NT2/D1 (cell line): ENCODE measurements around the gene ABTB2.

Source experiments
- YY1 ChIP-seq: IDR thresholded peaks from 2 replicates; pipeline ENCODE4 v1.6.1; 2011; ENCODE audit not compliant: insufficient read length, insufficient read depth
- ZNF274 ChIP-seq: IDR thresholded peaks from 2 replicates; pipeline ENCODE4 v1.6.1; 2011; ENCODE audit warnings: mild to moderate bottlenecking, low read depth, low read length

DNA sequence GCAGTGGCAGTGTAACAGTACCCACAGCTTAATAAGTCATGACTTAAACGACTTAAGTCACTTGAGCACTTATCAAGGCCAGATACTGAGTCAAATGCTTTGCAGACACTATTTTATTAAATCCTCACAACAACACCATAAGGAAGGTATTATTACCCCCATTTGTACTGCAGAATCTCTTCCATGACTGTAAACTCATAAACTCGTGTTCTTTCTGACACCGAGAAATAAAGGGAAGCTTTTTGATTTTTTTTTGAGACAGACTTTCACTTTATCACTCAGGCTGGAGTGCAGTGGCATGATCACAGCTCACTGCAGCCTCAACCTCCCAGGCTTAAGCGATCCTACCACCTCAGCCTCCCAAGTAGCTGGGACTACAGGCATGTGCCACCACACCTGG is 103.8 kb downstream of the ABTB2 start:
- TF ChIP-seq YY1: no peak
- no peak for TF ChIP-seq ZNF274
